Body of pancreas (tissue), 4 donors: ENCODE results near the gene PCDHB9. TPM values are rescaled to one million over a fixed set of nuclear protein-coding genes. Genes with fewer than 3 reads are reported as not detected.
"Not testable (repeated sequence)": the region's sequence is repeated elsewhere in the genome, so short reads cannot be mapped to it uniquely, and the experiment has no call there.

ENCODE experiments used
- ATAC-seq: fragments of 150-250 bp; one replicate; pipeline ENCODE4 v1.9.1; 2016
- DNase-seq, 4 donors: peaks; one replicate each; pipeline ENCODE4 v3.0.0-alpha.2; 2019
- H3K27ac ChIP-seq, 4 donors: fragments of 200-600 bp; sonication (generic); 1 replicate in 3 of 4; 2 replicates in 1 of 4; pipeline versions ENCODE4 v1.5.1 to v1.6.1; 2016 to 2019; ENCODE audit warnings: mild to moderate bottlenecking in 1 of 4, mixed read lengths in 1 of 4, moderate library complexity in 1 of 4
- H3K27me3 ChIP-seq, 2 donors: fragments of 200-600 bp; sonication (generic); one replicate each; pipeline ENCODE4 v1.6.0; 2016; ENCODE audit warnings: mild to moderate bottlenecking in 1 of 2
- H3K36me3 ChIP-seq, 2 donors: fragments of 200-600 bp; sonication (generic); replicated peaks in 1 of 2; 2 replicates each; pipeline ENCODE4 v1.5.1; 2016; ENCODE audit warnings: low read depth in 2 of 2; ENCODE audit not compliant: insufficient read depth in 1 of 2
- H3K4me1 ChIP-seq: fragments of 200-600 bp; sonication (generic); one replicate; pipeline ENCODE4 v1.6.0; 2016
- H3K4me3 ChIP-seq, 2 donors: fragments of 200-600 bp; sonication (generic); 1 replicate in 1 of 2; 2 replicates in 1 of 2; pipeline ENCODE4 v1.5.1; 2016 to 2019
- H3K9me3 ChIP-seq, 3 donors: fragments of 200-600 bp; sonication (generic); 1 replicate in 2 of 3; 2 replicates in 1 of 3; pipeline ENCODE4 v1.5.1; 2016
- CTCF ChIP-seq, 7 experiments: fragments of 450-650 bp in 4 of 7; fragments of 200-600 bp in 3 of 7; sonication (generic) in 3 of 7; IDR thresholded peaks; one replicate each; pipeline ENCODE4 v1.5.1; 2016 to 2019; ENCODE audit warnings: antibody characterized with exemption in 7 of 7
- POLR2A ChIP-seq, 3 donors: fragments of 450-650 bp; IDR thresholded peaks; one replicate each; pipeline ENCODE4 v1.6.1; 2016; ENCODE audit warnings: antibody characterized with exemption in 3 of 3, mild to moderate bottlenecking in 2 of 3
- WGBS, 2 donors: methylation state at CpG; one replicate each; pipeline ENCODE4 v1.1.5; 2017; 5-methylcytosine and 5-hydroxymethylcytosine counted together
- intact Hi-C: fragments of 100-400 bp; cut with DNase I; formaldehyde crosslinking; loops from one replicate; pipeline ENCODE4 v1.15.1; 2023
- total RNA-seq, 2 donors: library from RNA; depleted of rRNA; stranded (reverse); fragments of >200 nt; gene quantifications; one replicate each; pipeline ENCODE4 v1.1.0, GENCODE V29; 2016

PCDHB9 gene
- total RNA-seq, 2 donors from 2014 or later: 0.78 to 19.8 TPM

- no peaks in the 10 kb centered on the region for H3K36me3 ChIP-seq
- DNase-seq (no peak), ATAC-seq (no peak)
- 36 to 47% methylated on average over 3 of the region's 3 CpGs for WGBS, 2 donors
- TF ChIP-seq POLR2A (IDR thresholded peaks at IDR 0.05) (no peak), CTCF (IDR thresholded peaks at IDR 0.05) (no peak)
- H3K27me3 ChIP-seq: no peaks in the 10 kb centered on the region
- no peaks in the 10 kb centered on the region for H3K4me1 ChIP-seq
- intact Hi-C loops: no loop called here
- H3K4me3 ChIP-seq: no peak overlapping the region
- no peak overlapping the region for H3K27ac ChIP-seq
- H3K9me3 ChIP-seq: peaks cover 0 to 28% (median 0%) of the 10 kb centered on the region in 3 donors
Measured at GRCh38 chr5:141196363-141196762, 9.4 kb downstream of the PCDHB9 start.

GRCh38 chr5:141199359-141200235, 12.6 kb downstream of the PCDHB9 start, which contains the start of gene PCDHB11:
Gene PCDHB11 (plus strand): TSS chr5:141199627. CDS start chr5:141199775, 148 bp downstream.
- DNase-seq: peak; percentile 35 to 52 (median 43)
- peak; percentile 30 for ATAC-seq
- Histone ChIP-seq H3K4me3 (peak within 1 kb of the TSS in 1 of 2 donors; percentile 15), H3K27ac (peak within 1 kb of the TSS in 1 of 4 donors; percentile 47), H3K27me3 (no peaks in the 10 kb centered on the region), H3K4me1 (no peaks in the 10 kb centered on the region), H3K9me3 (peaks cover 0 to 24% (median 0%) of the 10 kb centered on the region in 3 donors), H3K36me3 (no peaks in the 10 kb centered on the region)
- TF ChIP-seq POLR2A (IDR thresholded peaks at IDR 0.05) (peak in 2 of 3 donors; percentile 17 to 32), CTCF (IDR thresholded peaks at IDR 0.05) (peak in 5 of 7 experiments; percentile 35 to 54 (median 50))
- WGBS, 2 donors: 19 to 44% methylated on average over 21 of the region's 21 CpGs
- intact Hi-C loops: no loop called here

GRCh38 chr5:141201126-141201525, 14.2 kb downstream of the PCDHB9 start:
- ATAC-seq, H3K4me1 ChIP-seq, H3K4me3 ChIP-seq, DNase-seq, intact Hi-C loops, H3K27me3 ChIP-seq, H3K27ac ChIP-seq, H3K36me3 ChIP-seq: not testable (repeated sequence)
- WGBS, 2 donors: 32 to 40% methylated on average over 15 to 20 of the region's 38 CpGs
- H3K9me3 ChIP-seq: peaks cover 0 to 22% (median 0%) of the 10 kb centered on the region in 3 donors

DNA sequence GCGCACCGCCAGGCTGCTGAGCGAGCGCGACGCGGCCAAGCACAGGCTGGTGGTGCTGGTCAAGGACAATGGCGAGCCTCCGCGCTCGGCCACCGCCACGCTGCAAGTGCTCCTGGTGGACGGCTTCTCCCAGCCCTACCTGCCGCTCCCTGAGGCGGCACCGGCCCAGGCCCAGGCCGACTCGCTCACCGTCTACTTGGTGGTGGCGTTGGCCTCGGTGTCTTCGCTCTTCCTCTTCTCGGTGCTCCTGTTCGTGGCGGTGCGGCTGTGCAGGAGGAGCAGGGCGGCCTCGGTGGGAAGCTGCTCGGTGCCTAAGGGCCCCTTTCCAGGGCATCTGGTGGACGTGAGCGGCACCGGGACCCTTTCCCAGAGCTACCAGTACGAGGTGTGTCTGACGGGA, 14.7 kb downstream of the PCDHB9 start:
- H3K27ac ChIP-seq, DNase-seq, H3K4me3 ChIP-seq, H3K27me3 ChIP-seq, intact Hi-C loops, H3K4me1 ChIP-seq, H3K36me3 ChIP-seq, ATAC-seq: not testable (repeated sequence)
- 24 to 52% methylated on average over 8 to 29 of the region's 35 CpGs for WGBS, 2 donors
- peaks cover 0 to 16% (median 0%) of the 10 kb centered on the region in 3 donors for H3K9me3 ChIP-seq

GRCh38 chr5:141208478-141208877, 21.5 kb downstream of the PCDHB9 start, which contains the start of gene PCDHB12:
Gene PCDHB12 (plus strand): TSS chr5:141208719. CDS start chr5:141208908, 189 bp downstream.
- Histone ChIP-seq H3K4me1 (no peaks in the 10 kb centered on the region), H3K4me3 (no peak within 1 kb of the TSS), H3K36me3 (no peaks in the 10 kb centered on the region), H3K9me3 (peaks cover 0 to 12% (median 0%) of the 10 kb centered on the region in 3 donors), H3K27me3 (no peaks in the 10 kb centered on the region), H3K27ac (no peak within 1 kb of the TSS)
- peak in 5 of 7 experiments; percentile 7 to 38 (median 24) for TF ChIP-seq CTCF (IDR thresholded peaks at IDR 0.05)
- no peak for TF ChIP-seq POLR2A (IDR thresholded peaks at IDR 0.05)
- WGBS, 2 donors: 14 to 29% methylated on average over 11 of the region's 11 CpGs
- no peak for ATAC-seq
- intact Hi-C loops: no loop called here
- DNase-seq: peak in 2 of 4 donors; percentile 31 to 48

DNA sequence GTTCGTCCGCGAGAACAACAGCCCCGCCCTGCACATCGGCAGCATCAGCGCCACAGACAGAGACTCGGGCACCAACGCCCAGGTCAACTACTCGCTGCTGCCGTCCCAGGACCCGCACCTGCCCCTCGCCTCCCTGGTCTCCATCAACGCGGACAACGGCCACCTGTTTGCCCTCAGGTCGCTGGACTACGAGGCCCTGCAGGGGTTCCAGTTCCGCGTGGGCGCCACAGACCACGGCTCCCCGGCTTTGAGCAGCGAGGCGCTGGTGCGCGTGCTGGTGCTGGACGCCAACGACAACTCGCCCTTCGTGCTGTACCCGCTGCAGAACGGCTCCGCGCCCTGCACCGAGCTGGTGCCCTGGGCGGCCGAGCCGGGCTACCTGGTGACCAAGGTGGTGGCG, 23.3 kb downstream of the PCDHB9 start:
- DNase-seq, intact Hi-C loops, H3K27ac ChIP-seq, H3K27me3 ChIP-seq, ATAC-seq, H3K4me3 ChIP-seq, H3K4me1 ChIP-seq, H3K36me3 ChIP-seq: not testable (repeated sequence)
- 31 to 41% methylated on average over 7 to 25 of the region's 39 CpGs for WGBS, 2 donors
- H3K9me3 ChIP-seq: peaks cover 0 to 22% (median 0%) of the 10 kb centered on the region in 3 donors

GRCh38 chr5:141210849-141211248, 23.9 kb downstream of the PCDHB9 start:
- H3K4me3 ChIP-seq, ATAC-seq, H3K36me3 ChIP-seq, H3K27ac ChIP-seq, H3K27me3 ChIP-seq, intact Hi-C loops, H3K4me1 ChIP-seq, DNase-seq: not testable (repeated sequence)
- peaks cover 0 to 25% (median 0%) of the 10 kb centered on the region in 3 donors for H3K9me3 ChIP-seq
- 23 to 30% methylated on average over 13 to 15 of the region's 27 CpGs for WGBS, 2 donors
